ENCODE results near the gene DMXL1. TPM values are rescaled to one million over a fixed set of nuclear protein-coding genes. Genes with fewer than 3 reads are reported as not detected.

DMXL1 gene
- total RNA-seq, 1 experiment from 2014 or later, result 20.6 TPM

- POLR2A ChIA-PET (ENCODE audit: unreplicated experiment), result no interaction called here
- H3K4me2 ChIP-seq (ENCODE audit: low read length), result no peak overlapping the region
- H2AFZ ChIP-seq (ENCODE audit: low read length), result no peak overlapping the region
- no peaks in the 10 kb centered on the region for H3K9me3 ChIP-seq (ENCODE audit: low read length)
- H3K4me3 ChIP-seq (ENCODE audit: low read length), result no peak overlapping the region
- ATAC-seq (peak; percentile 20; the same call in 1 of the 2 replicates), DNase-seq (peak; percentile 50)
- TF ChIP-seq EZH2 (IDR thresholded peaks at IDR 0.05; ENCODE audit: low read length, unreplicated experiment) (no peak), CTCF (conservative IDR thresholded peaks at IDR 0.05; ENCODE audit: low read depth, low read length) (no peak), EZH2phosphoT487 (IDR thresholded peaks at IDR 0.05; ENCODE audit: borderline replicate concordance, low read length) (no peak)
- no TSS peak for BruUV-seq (replicated peaks)
- intact Hi-C loops (cut with micrococcal nuclease), result no loop called here
- no peaks in the 10 kb centered on the region for H3K4me1 ChIP-seq (ENCODE audit: insufficient read depth, low read length)
- H3K9ac ChIP-seq (ENCODE audit: low read length), result no peak overlapping the region
- H3K36me3 ChIP-seq (ENCODE audit: low read depth, low read length), result no peaks in the 10 kb centered on the region
- CTCF ChIA-PET, result no interaction called here
- H3K27me3 ChIP-seq (ENCODE audit: low read length), result no peaks in the 10 kb centered on the region
- H3K9me2 ChIP-seq (replicated peaks; ENCODE audit: low read length), result no peaks in the 10 kb centered on the region
- H3K27ac ChIP-seq (ENCODE audit: low read length), result 0 out of 2 replicates have a peak overlapping the region, but pooled peaks have one; percentile 13
- no peaks in the 10 kb centered on the region for H3K79me2 ChIP-seq (ENCODE audit: low read length)
- H4K20me1 ChIP-seq (ENCODE audit: low read length), result no peaks in the 10 kb centered on the region
- no peaks in the 10 kb centered on the region for H3F3A ChIP-seq (ENCODE audit: low read length, unreplicated experiment)
Measured at GRCh38 chr5:119054101-119054500, 16.8 kb upstream of the DMXL1 start.

- intact Hi-C loops (cut with micrococcal nuclease), result no loop called here
- Histone ChIP-seq H3K4me2 (ENCODE audit: low read length) (no peak overlapping the region), H3K27me3 (ENCODE audit: low read length) (no peaks in the 10 kb centered on the region), H3K27ac (ENCODE audit: low read length) (no peak overlapping the region), H3K4me3 (ENCODE audit: low read length) (no peak overlapping the region), H4K20me1 (ENCODE audit: low read length) (no peaks in the 10 kb centered on the region), H3K36me3 (ENCODE audit: low read depth, low read length) (no peaks in the 10 kb centered on the region), H3K79me2 (ENCODE audit: low read length) (no peaks in the 10 kb centered on the region), H3K4me1 (ENCODE audit: insufficient read depth, low read length) (no peaks in the 10 kb centered on the region), H3F3A (ENCODE audit: low read length, unreplicated experiment) (no peaks in the 10 kb centered on the region), H3K9ac (ENCODE audit: low read length) (no peak overlapping the region), H2AFZ (ENCODE audit: low read length) (no peak overlapping the region), H3K9me2 (replicated peaks; ENCODE audit: low read length) (no peaks in the 10 kb centered on the region), H3K9me3 (ENCODE audit: low read length) (no peaks in the 10 kb centered on the region)
- no peak for DNase-seq
- ChIA-PET POLR2A (ENCODE audit: unreplicated experiment) (no interaction called here), CTCF (no interaction called here)
- no peak for ATAC-seq
- no TSS peak for BruUV-seq (replicated peaks)
- TF ChIP-seq CTCF (conservative IDR thresholded peaks at IDR 0.05; ENCODE audit: low read depth, low read length) (no peak), EZH2phosphoT487 (IDR thresholded peaks at IDR 0.05; ENCODE audit: borderline replicate concordance, low read length) (no peak), EZH2 (IDR thresholded peaks at IDR 0.05; ENCODE audit: low read length, unreplicated experiment) (no peak)
Measured at GRCh38 chr5:119055294-119055693, 15.6 kb upstream of the DMXL1 start.

- ChIA-PET POLR2A (ENCODE audit: unreplicated experiment) (no interaction called here), CTCF (no interaction called here)
- no peaks in the 10 kb centered on the region for H3K9me2 ChIP-seq (replicated peaks; ENCODE audit: low read length)
- ATAC-seq (no peak), DNase-seq (no peak)
- TF ChIP-seq EZH2phosphoT487 (IDR thresholded peaks at IDR 0.05; ENCODE audit: borderline replicate concordance, low read length) (no peak), CTCF (conservative IDR thresholded peaks at IDR 0.05; ENCODE audit: low read depth, low read length) (no peak), EZH2 (IDR thresholded peaks at IDR 0.05; ENCODE audit: low read length, unreplicated experiment) (no peak)
- H3K4me3 ChIP-seq (ENCODE audit: low read length), result no peak overlapping the region
- no peaks in the 10 kb centered on the region for H3K36me3 ChIP-seq (ENCODE audit: low read depth, low read length)
- H4K20me1 ChIP-seq (ENCODE audit: low read length), result no peaks in the 10 kb centered on the region
- H3K4me1 ChIP-seq (ENCODE audit: insufficient read depth, low read length), result peaks cover 8% of the 10 kb centered on the region; the same call in 1 of the 2 replicates
- H3K9me3 ChIP-seq (ENCODE audit: low read length), result no peaks in the 10 kb centered on the region
- no peak overlapping the region for H3K9ac ChIP-seq (ENCODE audit: low read length)
- intact Hi-C loops (cut with micrococcal nuclease), result no loop called here
- no peaks in the 10 kb centered on the region for H3K27me3 ChIP-seq (ENCODE audit: low read length)
- H2AFZ ChIP-seq (ENCODE audit: low read length), result no peak overlapping the region
- H3K79me2 ChIP-seq (ENCODE audit: low read length), result no peaks in the 10 kb centered on the region
- no peaks in the 10 kb centered on the region for H3F3A ChIP-seq (ENCODE audit: low read length, unreplicated experiment)
- H3K27ac ChIP-seq (ENCODE audit: low read length), result no peak overlapping the region
- no peak overlapping the region for H3K4me2 ChIP-seq (ENCODE audit: low read length)
- BruUV-seq (replicated peaks), result no TSS peak
Measured at GRCh38 chr5:119058979-119059529, 11.8 kb upstream of the DMXL1 start.
